HEK293T (cell line): ENCODE data around the gene CAMK2B.

Source experiments
- CTCF ChIA-PET: fragments of 350-600 bp; formaldehyde crosslinking; extraction: SDS; loops from one replicate; lab custom pipeline; 2021; ENCODE audit warnings: antibody characterized with exemption, inconsistent platforms; lab: Yijun Ruan, JAX
- POLR2A ChIA-PET: fragments of 350-600 bp; formaldehyde crosslinking; extraction: SDS; loops from one replicate; lab custom pipeline; 2020; ENCODE audit warnings: antibody characterized with exemption, inconsistent platforms; lab: Yijun Ruan, JAX
- DNase-seq: peaks from one replicate; pipeline ENCODE4 v3.0.0; 2012; ENCODE audit warnings: mixed read lengths; ENCODE audit errors: extremely low spot score
- ARNT ChIP-seq: fragments of 450-650 bp; IDR thresholded peaks from 2 replicates; pipeline ENCODE4 v1.6.1; 2017; ENCODE audit warnings: mild to moderate bottlenecking
- BHLHE40 ChIP-seq: fragments of 450-650 bp; IDR thresholded peaks from 2 replicates; pipeline ENCODE4 v1.6.1; 2016; ENCODE audit warnings: mild to moderate bottlenecking, moderate library complexity, borderline replicate concordance
- CTBP1 ChIP-seq: fragments of 450-650 bp; IDR thresholded peaks from 2 replicates; pipeline ENCODE4 v1.6.1; 2016; ENCODE audit warnings: borderline replicate concordance
- ELF4 ChIP-seq: fragments of 450-650 bp; IDR thresholded peaks from 2 replicates; pipeline ENCODE4 v1.6.1; 2017; ENCODE audit warnings: antibody characterized with exemption
- FOXA1 ChIP-seq: fragments of 450-650 bp; IDR thresholded peaks from 2 replicates; pipeline ENCODE4 v1.6.1; 2016; ENCODE audit warnings: mild to moderate bottlenecking
- FOXK2 ChIP-seq: fragments of 450-650 bp; IDR thresholded peaks from 2 replicates; pipeline ENCODE4 v1.6.1; 2016; ENCODE audit warnings: mild to moderate bottlenecking
- FOXM1 ChIP-seq: fragments of 450-650 bp; IDR thresholded peaks from 2 replicates; pipeline ENCODE4 v1.6.1; 2017; ENCODE audit warnings: mild to moderate bottlenecking, borderline replicate concordance
- HDGF ChIP-seq: fragments of 450-650 bp; IDR thresholded peaks from 2 replicates; pipeline ENCODE4 v1.6.1; 2017; ENCODE audit warnings: antibody characterized with exemption, borderline replicate concordance
- L3MBTL2 ChIP-seq: fragments of 450-650 bp; conservative IDR thresholded peaks from 2 replicates; pipeline ENCODE4 v1.6.1; 2016; ENCODE audit warnings: mild to moderate bottlenecking
- LEF1 ChIP-seq: fragments of 450-650 bp; IDR thresholded peaks from 2 replicates; pipeline ENCODE4 v1.6.1; 2017; ENCODE audit warnings: mild to moderate bottlenecking, borderline replicate concordance
- NFRKB ChIP-seq: fragments of 450-650 bp; IDR thresholded peaks from 2 replicates; pipeline ENCODE4 v1.6.1; 2016; ENCODE audit warnings: mild to moderate bottlenecking, moderate library complexity
- PKNOX1 ChIP-seq: fragments of 450-650 bp; IDR thresholded peaks from 2 replicates; pipeline ENCODE4 v1.6.1; 2016
- SP1 ChIP-seq: fragments of 450-650 bp; IDR thresholded peaks from 2 replicates; pipeline ENCODE4 v1.6.1; 2017
- SUZ12 ChIP-seq: fragments of 450-650 bp; IDR thresholded peaks from 2 replicates; pipeline ENCODE4 v1.6.1; 2016; ENCODE audit warnings: mild to moderate bottlenecking
- TARDBP ChIP-seq: fragments of 450-650 bp; IDR thresholded peaks from 2 replicates; pipeline ENCODE4 v1.6.1; 2016
- ZNF384 ChIP-seq: fragments of 450-650 bp; IDR thresholded peaks from 2 replicates; pipeline ENCODE4 v1.6.1; 2016

The CAMK2B gene

DNA sequence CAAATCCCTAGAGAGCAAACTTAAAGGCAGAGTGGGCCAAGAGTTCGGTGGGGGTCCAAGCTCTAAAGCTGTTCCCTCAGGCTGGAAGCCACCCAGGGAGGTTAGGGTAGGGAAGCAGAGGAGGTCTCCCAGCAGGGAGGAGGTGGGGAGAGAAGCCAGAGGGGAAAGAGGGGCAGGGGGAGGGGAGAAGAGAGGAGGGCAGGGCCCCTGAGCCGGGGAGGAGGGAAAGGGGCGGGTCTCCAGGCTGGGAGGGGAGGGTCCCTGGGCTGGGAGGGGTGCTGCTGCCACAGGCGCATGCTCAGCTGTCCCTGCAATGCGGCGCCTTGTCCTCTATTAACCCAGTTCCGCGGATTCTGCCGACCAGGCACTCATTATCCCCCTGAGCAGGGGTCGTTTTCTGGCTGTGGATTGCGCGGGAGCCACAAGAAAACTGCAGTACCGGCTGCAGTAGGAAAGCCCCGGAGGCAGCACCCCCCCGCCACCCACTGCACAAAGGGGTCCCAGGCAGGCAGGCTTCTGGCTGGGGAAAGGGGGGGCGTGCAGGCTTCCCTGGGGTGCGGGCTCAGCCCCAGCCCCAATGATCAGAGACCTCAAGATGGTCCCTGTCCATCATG lies 49.3 kb downstream of the CAMK2B start:
- TF ChIP-seq FOXA1 (no peak), NFRKB (no peak), ARNT (no peak)
- ChIA-PET CTCF (interaction anchor here (1.0 kb wide), 1 partner anchor 35 kb away, joined by 3 read pairs; no protein-coding TSS in a partner anchor), POLR2A (interaction anchor here (0.7 to 1.4 kb wide), 4 partner anchors 11 to 331 kb away, joined by 3 to 6 read pairs (median 3); no protein-coding TSS in a partner anchor)
- peak; percentile 66 for DNase-seq

- TF ChIP-seq ELF4 = no peak
- no peak for TF ChIP-seq BHLHE40
- TF ChIP-seq FOXM1 = no peak
- TF ChIP-seq SP1 = no peak
- no peak for TF ChIP-seq ZNF384
- ChIA-PET POLR2A (no interaction called here), CTCF (interaction anchor here (1.0 kb wide), 1 partner anchor 34 kb away, joined by 3 read pairs; no protein-coding TSS in a partner anchor)
- DNase-seq = no peak
These were observed 50.2 kb downstream of the CAMK2B start for GRCh38 chr7:44275146-44275545.

DNA sequence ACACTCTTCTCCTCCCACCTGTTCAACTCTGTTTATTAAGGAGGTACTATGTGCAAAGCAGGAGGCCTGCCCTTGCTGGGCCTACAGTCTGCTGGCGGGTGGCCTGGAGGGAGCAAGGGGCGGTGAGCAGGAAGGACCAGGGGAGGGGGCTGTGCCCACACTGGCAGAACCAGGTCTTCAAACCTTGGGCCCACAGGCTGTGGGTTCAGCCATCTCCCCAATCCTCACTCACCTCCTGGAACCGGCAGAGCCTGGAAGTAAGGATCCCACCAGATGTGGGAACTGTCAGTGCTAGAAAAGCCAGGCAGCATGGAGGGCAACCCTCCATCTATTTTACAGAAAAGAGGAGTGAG lies 50.8 kb downstream of the CAMK2B start:
- TF ChIP-seq SP1 (no peak), TARDBP (no peak), SUZ12 (no peak), ELF4 (no peak), FOXA1 (no peak), ZNF384 (no peak), NFRKB (no peak), FOXK2 (no peak), LEF1 (no peak)
- no peak for DNase-seq
- ChIA-PET CTCF (interaction anchor here (1.0 kb wide), 1 partner anchor 14 kb away, joined by 3 read pairs; no protein-coding TSS in a partner anchor), POLR2A (interaction anchor here (1.7 kb wide), 1 partner anchor 9 kb away, joined by 3 read pairs; no protein-coding TSS in a partner anchor)

DNA sequence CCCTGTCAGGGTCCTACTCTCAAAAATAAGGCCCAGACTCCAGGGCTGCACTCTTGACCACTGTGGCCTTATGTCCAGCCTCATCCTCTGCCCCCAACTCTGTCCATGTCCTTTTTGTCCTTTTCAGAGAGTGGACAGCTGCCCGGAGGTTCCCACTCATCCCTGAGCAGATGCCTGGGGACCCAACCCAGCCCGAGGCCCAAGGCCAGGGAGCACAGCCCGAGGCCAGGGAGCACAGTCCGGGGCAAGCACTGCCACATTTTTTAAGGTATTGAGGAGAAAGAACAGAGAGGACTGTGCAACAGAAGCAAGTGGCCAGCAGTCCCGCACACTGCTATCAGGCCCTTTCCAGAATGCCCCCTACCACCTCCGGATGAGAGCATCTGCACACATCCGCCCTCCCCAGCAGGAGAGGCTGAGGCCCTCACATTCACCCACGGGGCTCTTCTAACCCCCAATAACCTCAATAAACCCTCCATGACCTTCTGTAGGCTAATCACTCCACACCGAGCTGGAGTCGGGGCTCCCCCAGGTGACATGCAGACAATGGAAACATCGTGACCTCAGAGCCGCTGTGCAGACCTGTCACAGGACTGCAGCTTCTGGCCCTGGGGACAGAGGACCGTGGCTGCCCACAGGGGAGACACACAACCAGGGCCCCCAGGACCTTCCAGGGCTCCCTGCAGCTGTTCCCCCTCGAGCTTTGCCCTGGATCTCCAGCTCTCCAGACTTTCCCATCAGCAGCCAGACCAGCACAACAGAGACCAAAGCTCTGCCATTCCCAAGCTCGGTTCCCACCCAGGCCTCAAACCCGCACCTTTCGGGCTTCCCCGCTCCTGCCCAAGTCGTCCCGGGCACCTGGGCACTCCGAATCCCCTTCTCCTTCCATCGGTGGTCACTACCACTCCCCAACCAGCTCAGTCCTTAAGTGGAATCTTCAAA lies 51.4 kb downstream of the CAMK2B start:
- ChIA-PET CTCF (interaction anchor here (1.0 kb wide), 1 partner anchor 13 kb away, joined by 3 read pairs; no protein-coding TSS in a partner anchor), POLR2A (interaction anchor here (1.7 kb wide), 1 partner anchor 8 kb away, joined by 3 read pairs; no protein-coding TSS in a partner anchor)
- DNase-seq = no peak

GRCh38 chr7:44272981-44273380 lies 52.4 kb downstream of the CAMK2B start:
- POLR2A ChIA-PET = interaction anchor here (1.7 kb wide), 1 partner anchor 7 kb away, joined by 3 read pairs; no protein-coding TSS in a partner anchor
- TF ChIP-seq ARNT = no peak
- no peak for TF ChIP-seq PKNOX1
- no peak for TF ChIP-seq CTBP1
- TF ChIP-seq SUZ12 = no peak

More for the DNA sequence above, 51.4 kb downstream of the CAMK2B start:
- TF ChIP-seq SUZ12 = no peak
- no peak for TF ChIP-seq ARNT
- TF ChIP-seq NFRKB = no peak
- no peak for TF ChIP-seq TARDBP
- no peak for TF ChIP-seq BHLHE40
- no peak for TF ChIP-seq ELF4
- TF ChIP-seq FOXK2 = no peak
- no peak for TF ChIP-seq FOXM1
- no peak for TF ChIP-seq L3MBTL2
- no peak for TF ChIP-seq ZNF384
- no peak for TF ChIP-seq PKNOX1
- no peak for TF ChIP-seq SP1
- TF ChIP-seq HDGF = no peak
- TF ChIP-seq FOXA1 = no peak

DNA sequence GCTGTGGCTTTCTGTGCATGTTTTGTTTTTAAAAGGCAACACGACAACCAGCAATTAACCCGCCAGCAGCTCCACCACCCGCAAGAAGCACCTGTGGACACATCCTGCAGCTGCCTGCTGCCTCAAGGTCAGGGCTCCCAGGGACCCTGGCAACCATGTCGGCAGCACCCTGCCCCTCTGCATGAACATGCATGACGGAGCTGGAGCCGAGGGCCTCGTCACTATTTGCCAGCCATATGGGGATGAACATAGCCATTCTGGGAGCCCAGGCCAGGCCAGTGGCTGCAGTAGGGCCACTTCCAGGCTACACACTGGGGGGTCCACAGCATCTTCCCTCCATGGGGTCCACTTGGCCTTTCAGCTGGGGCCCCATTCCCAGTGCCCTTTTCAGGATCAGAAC lies 52.9 kb downstream of the CAMK2B start:
- DNase-seq = no peak
- ChIA-PET CTCF (no interaction called here), POLR2A (no interaction called here)
- TF ChIP-seq L3MBTL2 (no peak), SP1 (no peak), ZNF384 (no peak), FOXK2 (no peak), SUZ12 (no peak), LEF1 (no peak), ELF4 (no peak), NFRKB (no peak), CTBP1 (no peak), FOXA1 (no peak), TARDBP (no peak), ARNT (no peak), FOXM1 (no peak)

More at GRCh38 chr7:44272981-44273380, 52.4 kb downstream of the CAMK2B start:
- CTCF ChIA-PET = no interaction called here
- DNase-seq = no peak
